BE2C (cell line): ENCODE measurements around the gene SEC14L1.

Experiments used
- DNase-seq: peaks from one replicate; pipeline ENCODE4 v3.0.0-alpha.2; 2020
- H3K27me3 ChIP-seq: fragments of 250-450 bp; sonication (Bioruptor Pico); 2 replicates; pipeline ENCODE4 v1.5.1; 2020; ENCODE audit warnings: mild to moderate bottlenecking
- H3K36me3 ChIP-seq: fragments of 250-450 bp; sonication (Bioruptor Pico); 2 replicates; pipeline ENCODE4 v1.5.1; 2020; ENCODE audit warnings: mild to moderate bottlenecking
- H3K4me1 ChIP-seq: fragments of 250-450 bp; sonication (Bioruptor Pico); 2 replicates; pipeline ENCODE4 v1.5.1; 2020
- H3K4me3 ChIP-seq: 2 replicates; pipeline ENCODE4 v1.5.1; 2011; ENCODE audit warnings: low read depth, low read length
- H3K9me3 ChIP-seq: fragments of 250-450 bp; sonication (Bioruptor Pico); 2 replicates; pipeline ENCODE4 v1.5.1; 2020
- CTCF ChIP-seq: IDR thresholded peaks from 2 replicates; pipeline ENCODE4 v1.5.1; 2012; ENCODE audit warnings: mild to moderate bottlenecking, low read depth, low read length

SEC14L1 gene

GRCh38 chr17:77188084-77189066 is 47.6 kb downstream of the SEC14L1 start:
- Histone ChIP-seq H3K9me3 (no peaks in the 10 kb centered on the region), H3K4me1 (peaks cover 25% of the 10 kb centered on the region), H3K4me3 (no peak overlapping the region), H3K27me3 (no peaks in the 10 kb centered on the region), H3K36me3 (peaks cover 13% of the 10 kb centered on the region)
- no peak for DNase-seq
- no peak for TF ChIP-seq CTCF

- TF ChIP-seq CTCF: no peak
- Histone ChIP-seq H3K36me3 (peaks cover 17% of the 10 kb centered on the region), H3K4me3 (no peak overlapping the region), H3K27me3 (no peaks in the 10 kb centered on the region), H3K9me3 (no peaks in the 10 kb centered on the region), H3K4me1 (peaks cover 23% of the 10 kb centered on the region)
- no peak for DNase-seq
These were observed 48.4 kb downstream of the SEC14L1 start for GRCh38 chr17:77189148-77189547.

GRCh38 chr17:77190576-77190975 is 49.8 kb downstream of the SEC14L1 start:
- Histone ChIP-seq H3K27me3 (no peaks in the 10 kb centered on the region), H3K36me3 (peaks cover 32% of the 10 kb centered on the region), H3K4me1 (peaks cover 8% of the 10 kb centered on the region), H3K4me3 (no peak overlapping the region), H3K9me3 (no peaks in the 10 kb centered on the region)
- DNase-seq: no peak
- no peak for TF ChIP-seq CTCF

- no peaks in the 10 kb centered on the region for H3K27me3 ChIP-seq
- no peak for DNase-seq
- H3K4me1 ChIP-seq: peaks cover 2% of the 10 kb centered on the region
- no peak for TF ChIP-seq CTCF
- H3K4me3 ChIP-seq: no peak overlapping the region
- H3K36me3 ChIP-seq: peaks cover 37% of the 10 kb centered on the region
- no peaks in the 10 kb centered on the region for H3K9me3 ChIP-seq
These were observed 50.5 kb downstream of the SEC14L1 start for GRCh38 chr17:77191244-77191643.

- DNase-seq: no peak
- H3K36me3 ChIP-seq: peaks cover 50% of the 10 kb centered on the region
- H3K27me3 ChIP-seq: no peaks in the 10 kb centered on the region
- no peaks in the 10 kb centered on the region for H3K4me1 ChIP-seq
- no peaks in the 10 kb centered on the region for H3K9me3 ChIP-seq
- TF ChIP-seq CTCF: no peak
- H3K4me3 ChIP-seq: no peak overlapping the region
These were observed 52.9 kb downstream of the SEC14L1 start for GRCh38 chr17:77193653-77194052.

- Histone ChIP-seq H3K9me3 (no peaks in the 10 kb centered on the region), H3K4me1 (no peaks in the 10 kb centered on the region), H3K36me3 (peaks cover 50% of the 10 kb centered on the region), H3K4me3 (no peak overlapping the region), H3K27me3 (no peaks in the 10 kb centered on the region)
- no peak for DNase-seq
- TF ChIP-seq CTCF: no peak
These were observed 53.4 kb downstream of the SEC14L1 start for GRCh38 chr17:77194179-77194578.
